AG10803 (cell line): ENCODE data around the gene FNDC10.

Source experiments
- DNase-seq: peaks from one replicate; pipeline ENCODE4 v3.0.0; 2010; ENCODE audit warnings: low read depth
- H3K4me3 ChIP-seq: 2 replicates; pipeline ENCODE4 v1.5.1; 2011; ENCODE audit warnings: mild to moderate bottlenecking, low read length, control low read depth
- CTCF ChIP-seq: conservative IDR thresholded peaks from 2 replicates; pipeline ENCODE4 v1.5.1; 2011; ENCODE audit warnings: mild to moderate bottlenecking, low read length, control low read depth, inconsistent platforms

Gene FNDC10

DNA sequence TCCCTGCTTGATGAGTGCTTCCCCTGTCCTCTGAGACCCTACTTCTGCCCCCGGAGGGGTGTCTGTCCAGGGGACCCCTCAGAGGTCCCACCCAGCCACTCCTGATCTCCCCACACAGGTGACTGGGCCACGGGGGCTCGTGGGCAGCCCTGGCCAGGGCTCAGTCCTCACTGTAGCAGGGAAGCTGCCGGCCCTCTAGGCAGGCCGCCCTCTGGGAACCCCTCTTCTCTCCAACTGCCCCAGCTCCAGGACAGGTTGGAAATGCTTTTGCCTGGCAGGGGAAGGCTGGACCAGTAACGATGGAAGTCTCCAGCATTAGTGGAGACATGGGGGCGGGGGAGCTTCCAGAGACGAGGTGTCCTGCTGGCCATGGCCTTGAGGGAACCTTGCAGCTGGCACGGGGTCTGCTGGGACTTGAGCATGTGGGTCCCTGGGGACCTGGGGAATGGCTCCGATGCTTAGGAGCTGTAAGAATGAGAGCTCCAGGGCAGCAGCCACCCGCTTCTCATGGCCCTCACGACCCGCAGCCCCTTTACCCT, 3.1 kb upstream of the FNDC10 start:
- DNase-seq: no peak
- H3K4me3 ChIP-seq: no peak overlapping the region
- no peak for TF ChIP-seq CTCF

DNA sequence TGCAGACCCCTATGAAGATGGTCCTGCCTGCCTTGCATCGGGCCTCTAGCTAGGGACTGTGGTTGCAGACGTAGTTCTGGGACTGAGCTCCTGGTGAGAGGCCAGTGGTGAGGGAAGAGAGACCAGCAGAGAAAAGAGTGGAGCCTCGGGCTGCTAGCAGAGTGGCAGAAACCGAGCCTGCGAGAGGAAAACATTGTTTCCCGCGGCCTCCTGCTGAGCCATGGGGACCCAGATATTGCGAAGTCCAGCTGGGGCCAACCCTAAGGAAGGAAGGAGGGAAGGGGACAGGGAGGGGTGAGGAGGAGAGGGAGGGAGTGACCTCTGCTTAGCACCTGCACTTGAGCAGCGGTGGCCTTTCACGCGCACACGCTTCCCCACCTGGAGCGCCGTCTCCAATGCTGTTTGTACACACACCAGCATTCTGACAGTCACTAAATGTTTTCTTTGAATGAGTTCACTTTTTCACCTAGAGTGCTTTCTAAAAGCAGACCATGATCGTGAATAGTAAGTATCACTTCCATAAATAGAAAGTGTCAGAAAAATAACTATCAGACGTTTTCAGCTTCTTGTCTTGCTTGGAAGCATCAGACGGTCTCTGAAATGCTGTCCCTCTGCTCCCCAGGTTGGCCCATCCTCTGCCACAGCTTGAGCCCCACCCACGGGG, 2.5 kb upstream of the FNDC10 start:
- DNase-seq: no peak
- no peak overlapping the region for H3K4me3 ChIP-seq
- no peak for TF ChIP-seq CTCF

GRCh38 chr1:1601564-1602303, 1.8 kb upstream of the FNDC10 start:
- TF ChIP-seq CTCF: no peak
- H3K4me3 ChIP-seq: no peak overlapping the region
- no peak for DNase-seq

GRCh38 chr1:1600861-1601563, 1.1 kb upstream of the FNDC10 start:
- no peak for DNase-seq
- TF ChIP-seq CTCF: no peak
- no peak overlapping the region; the same call in none of the 2 replicates for H3K4me3 ChIP-seq

- TF ChIP-seq CTCF: no peak
- DNase-seq: peak; percentile 30
- H3K4me3 ChIP-seq: peak overlapping the region; percentile 15; the same call in 1 of the 2 replicates
Observed at GRCh38 chr1:1599030-1599934, 653 bp downstream of the FNDC10 start.

- H3K4me3 ChIP-seq: no peak overlapping the region
- no peak for TF ChIP-seq CTCF
- no peak for DNase-seq
Observed at GRCh38 chr1:1598720-1599029, 1.3 kb downstream of the FNDC10 start.
